Activated CD8-positive, alpha-beta memory T cell treated with anti-CD3 and anti-CD28 coated beads, Interleukin-2, amount 50 U/mL, for 24 hours (primary cell): Measurements from ENCODE around the gene VOPP1.

Experiments used
- DNase-seq: peaks from one replicate; pipeline ENCODE4 v3.0.0-alpha.2; 2020; ENCODE audit errors: extremely low read depth

VOPP1 gene

DNA sequence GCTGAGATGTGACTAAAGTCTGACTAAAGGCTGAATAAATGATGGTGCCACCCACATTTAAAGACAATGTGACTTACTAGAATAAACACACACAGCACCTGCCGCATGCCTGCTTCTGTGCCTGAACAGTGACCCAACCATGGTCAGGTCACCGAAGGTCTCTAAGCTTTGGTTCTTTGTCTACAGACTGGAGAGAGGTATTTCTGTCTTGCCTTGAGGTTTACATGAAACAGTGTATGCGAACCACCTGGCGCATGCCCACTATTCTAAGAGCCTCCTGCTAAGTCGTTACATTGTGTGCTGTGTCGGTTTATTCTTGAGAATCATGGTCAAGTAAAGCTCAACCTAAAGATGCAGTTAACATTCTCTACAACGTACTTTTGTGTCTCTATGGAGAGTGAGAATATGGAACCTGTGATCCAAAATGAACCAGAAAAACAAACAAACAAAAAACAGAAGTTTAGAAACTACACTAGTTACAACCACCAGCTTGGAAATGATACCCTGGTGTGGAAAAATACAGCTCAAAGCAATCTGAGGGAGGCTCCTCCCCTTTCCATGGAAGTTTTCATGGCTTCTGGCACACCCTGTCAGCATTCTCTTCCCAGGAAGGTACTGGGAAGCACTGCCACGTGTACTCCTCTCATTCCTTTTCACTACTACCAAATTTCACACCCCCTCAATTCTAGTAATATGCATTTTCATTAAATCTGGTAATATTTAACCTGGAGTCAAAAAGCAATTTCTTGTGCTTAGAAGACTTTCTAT lies 40.0 kb downstream of the VOPP1 start:
- no peak for DNase-seq

- DNase-seq, result no peak
Observed at GRCh38 chr7:55531536-55531935, 40.8 kb downstream of the VOPP1 start.

DNA sequence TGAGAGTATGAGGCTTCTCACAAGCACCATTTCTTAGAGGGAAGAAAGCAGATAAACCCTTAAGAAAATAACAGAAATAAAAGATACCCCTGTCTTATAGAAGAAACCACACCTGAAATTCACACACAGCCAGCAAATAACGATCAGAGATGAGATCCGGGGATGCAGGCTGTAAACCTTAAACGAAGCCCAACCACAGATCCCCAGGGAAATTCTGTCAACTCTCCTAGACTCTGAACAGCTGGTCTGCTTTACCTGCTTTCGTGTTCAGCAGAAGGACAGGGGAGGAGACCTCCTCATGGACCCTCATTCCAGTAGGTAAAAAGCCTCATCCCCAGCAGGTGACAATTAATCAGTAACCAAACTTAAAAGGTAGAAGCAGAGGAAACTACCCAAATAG lies 45.0 kb downstream of the VOPP1 start:
- no peak for DNase-seq

- DNase-seq, result no peak
Observed at GRCh38 chr7:55526770-55527169, 45.5 kb downstream of the VOPP1 start.

- no peak for DNase-seq
Observed at GRCh38 chr7:55526329-55526728, 46.0 kb downstream of the VOPP1 start.

DNA sequence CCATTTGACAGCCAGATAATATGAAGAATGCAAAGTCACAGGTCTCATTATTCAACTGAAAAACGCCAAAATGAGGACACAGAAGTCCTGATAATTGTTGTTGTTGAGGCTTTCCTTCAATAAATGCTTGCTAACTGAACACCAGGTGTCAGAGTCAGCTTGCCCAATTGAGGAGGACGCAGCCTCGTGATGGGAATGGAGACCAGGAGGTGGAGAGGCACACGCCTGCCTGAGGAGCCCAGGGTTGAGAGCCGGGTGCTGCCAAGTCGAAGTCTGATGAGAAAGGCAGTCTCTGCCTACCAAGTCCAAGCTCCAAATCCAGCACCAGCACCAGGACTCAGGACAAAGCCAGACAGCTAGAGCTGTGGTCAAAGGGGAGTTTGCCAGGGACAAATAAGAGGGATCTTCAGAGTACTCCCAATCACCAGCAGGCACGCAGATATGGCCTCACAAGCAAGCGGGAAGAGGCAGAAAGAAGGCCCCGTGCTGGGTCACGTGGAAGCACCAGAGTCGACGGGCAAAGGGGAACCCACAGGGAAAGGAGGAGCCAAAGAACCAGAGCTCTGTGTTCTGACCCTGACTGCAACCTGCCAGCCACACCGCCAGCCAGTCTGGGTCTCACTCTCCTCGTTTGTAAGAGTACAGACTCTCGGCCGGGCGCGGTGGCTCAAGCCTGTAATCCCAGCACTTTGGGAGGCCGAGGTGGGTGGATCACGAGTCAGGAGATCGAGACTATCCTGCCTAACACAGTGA lies 47.6 kb downstream of the VOPP1 start:
- DNase-seq, result no peak

- DNase-seq, result no peak
Observed at GRCh38 chr7:55523366-55523765, 48.9 kb downstream of the VOPP1 start.

DNA sequence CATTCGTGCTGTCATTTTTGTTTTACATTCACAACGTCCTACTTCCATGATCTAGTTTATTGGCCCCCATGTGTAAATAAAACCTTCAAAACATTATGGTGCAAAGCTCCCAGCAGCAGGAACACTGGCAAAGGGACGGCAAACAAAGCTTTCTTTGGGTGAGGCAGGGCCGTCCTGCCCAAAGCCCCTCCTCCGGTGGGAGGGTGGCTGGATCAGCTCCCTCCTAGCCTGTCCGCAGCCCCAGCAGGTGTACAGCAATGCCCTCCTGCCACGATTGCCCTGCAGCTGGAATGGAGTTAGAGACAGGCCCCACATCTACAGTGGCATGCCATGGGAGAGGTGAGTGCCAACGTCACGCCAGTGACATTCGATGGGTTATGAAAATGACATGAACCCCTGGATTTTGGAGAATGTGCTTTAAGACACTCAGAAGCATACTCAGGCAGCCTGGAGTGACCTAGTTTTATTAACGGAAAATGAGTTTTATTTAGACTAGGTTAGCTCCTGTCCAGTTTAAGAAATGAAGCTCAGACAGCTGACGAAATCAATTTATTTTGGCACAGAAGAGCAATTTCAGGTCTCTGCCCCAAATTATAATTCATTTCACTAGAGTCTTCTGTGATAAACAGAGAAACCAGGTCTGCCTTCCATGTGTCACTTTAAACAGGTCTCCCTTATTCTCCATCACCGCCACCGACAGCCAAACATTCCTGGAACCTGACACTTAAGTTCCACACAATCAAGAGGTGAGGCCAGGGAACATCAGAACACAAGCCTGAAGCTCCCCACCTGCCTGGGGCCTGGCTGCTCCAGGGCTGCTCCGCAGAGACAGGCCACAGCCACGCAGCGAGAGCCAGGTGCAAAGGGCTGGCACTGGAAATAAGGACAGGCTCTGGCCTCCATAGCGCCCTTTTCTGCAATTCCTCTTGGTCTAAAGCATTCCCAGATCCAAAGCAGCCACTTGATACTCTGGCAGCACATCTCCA lies 50.1 kb downstream of the VOPP1 start:
- DNase-seq, result no peak

DNA sequence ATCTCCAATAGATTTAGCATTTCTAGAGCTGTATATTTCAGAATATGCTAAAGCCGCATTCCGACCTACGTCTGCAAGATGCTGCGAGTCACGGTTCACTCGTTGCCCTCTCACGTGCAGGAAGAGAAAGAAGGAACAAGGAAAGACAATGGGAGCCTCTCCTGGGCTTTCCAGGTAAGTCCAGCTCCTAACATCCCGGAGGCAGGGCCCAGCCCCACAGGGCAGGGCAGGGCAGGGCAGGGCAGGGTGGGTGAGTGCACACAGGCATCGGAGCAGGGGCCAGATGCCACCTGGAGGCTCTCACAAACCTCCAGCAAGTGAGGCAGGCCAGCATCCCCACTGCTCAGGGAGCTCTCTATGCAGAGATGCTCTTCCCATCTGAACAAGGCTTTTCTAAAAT lies 50.8 kb downstream of the VOPP1 start:
- DNase-seq, result no peak

DNA sequence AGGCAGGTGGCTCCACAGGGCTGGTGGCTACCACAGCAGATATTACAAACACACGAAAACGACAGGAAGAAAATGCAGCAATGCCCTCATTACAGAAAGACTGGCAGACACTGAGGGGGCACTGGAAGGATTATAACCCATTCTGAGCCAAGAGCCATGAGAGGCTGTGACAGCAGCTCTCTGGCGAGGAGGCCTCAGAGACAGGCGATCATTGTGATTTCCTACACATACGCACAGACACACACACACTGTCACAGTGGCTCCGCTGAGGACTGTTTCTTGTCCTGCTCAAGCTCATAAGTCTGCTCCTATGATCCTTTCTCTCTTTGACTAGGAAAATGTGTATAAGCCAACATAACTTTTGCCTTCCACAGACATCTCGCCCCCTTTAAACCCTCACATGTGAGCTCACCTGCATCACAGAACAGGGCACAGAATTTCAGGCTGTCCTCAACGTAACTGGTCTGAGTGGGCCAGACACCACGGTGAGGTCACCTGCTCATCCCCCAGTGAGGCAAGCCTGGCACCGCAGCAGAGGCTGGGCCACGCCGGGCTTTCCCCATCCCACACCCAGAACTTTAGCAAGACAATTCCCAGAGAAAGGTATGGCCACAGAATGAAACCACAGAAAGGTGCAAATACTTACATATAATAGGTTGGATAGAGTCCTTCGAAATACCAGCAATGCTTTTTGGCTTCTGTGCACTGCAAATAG lies 51.7 kb downstream of the VOPP1 start:
- DNase-seq, result no peak

- no peak for DNase-seq
Observed at GRCh38 chr7:55518836-55519235, 53.5 kb downstream of the VOPP1 start.

- DNase-seq, result no peak
Observed at GRCh38 chr7:55517936-55518689, 54.2 kb downstream of the VOPP1 start.

GRCh38 chr7:55517191-55517633 lies 55.1 kb downstream of the VOPP1 start:
- DNase-seq, result no peak

DNA sequence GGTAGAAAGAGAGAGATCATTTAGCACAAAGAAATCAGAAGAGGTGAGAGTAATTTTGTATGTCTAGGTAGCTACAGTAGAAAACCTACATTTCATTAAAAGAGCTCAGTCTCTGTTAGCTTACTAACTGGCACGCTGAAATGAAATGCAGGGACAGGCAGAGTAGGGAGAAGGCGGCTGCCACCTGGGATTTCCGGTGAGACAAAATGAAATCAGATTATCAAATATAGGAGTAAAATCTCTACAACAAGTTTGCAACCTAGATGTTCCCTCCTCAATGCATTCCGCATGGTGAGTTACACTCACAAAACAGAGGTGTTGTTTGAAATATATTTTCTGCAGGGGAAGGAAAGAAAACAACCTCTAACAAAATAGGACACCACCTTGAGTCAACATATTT lies 55.9 kb downstream of the VOPP1 start:
- DNase-seq, result no peak

DNA sequence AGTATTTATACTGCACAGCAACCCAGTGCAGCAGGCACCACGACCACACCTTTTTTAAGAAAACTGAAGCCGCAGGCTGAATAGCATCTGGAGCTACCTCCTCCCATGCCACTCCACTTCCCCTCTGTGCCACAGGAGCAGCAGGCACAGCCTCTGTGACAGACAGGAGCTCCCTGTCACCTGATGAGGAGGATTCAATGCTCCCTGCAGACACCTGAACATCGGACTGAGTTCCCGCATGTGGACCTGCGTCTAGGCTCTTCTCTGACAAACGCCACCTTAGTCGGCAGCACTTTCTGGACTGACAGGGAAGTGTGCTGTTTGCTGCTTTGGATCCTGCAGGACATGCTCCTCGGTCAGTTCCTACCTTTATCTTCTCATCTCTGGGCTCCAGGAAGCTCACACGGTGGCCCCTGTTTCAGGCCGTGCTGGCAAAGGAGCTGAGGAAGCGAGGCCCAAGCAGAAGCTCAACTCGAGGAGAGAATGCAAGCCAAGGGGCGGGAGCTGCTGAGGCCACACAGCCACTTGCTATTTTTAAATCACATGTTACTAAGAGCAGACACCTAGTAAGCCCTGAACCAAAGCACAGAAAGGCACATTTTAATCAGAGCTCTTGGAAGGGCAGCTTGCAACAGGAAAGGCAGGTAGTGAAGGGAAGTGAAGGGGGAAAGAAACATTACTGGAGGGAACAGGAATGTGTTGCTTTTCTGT lies 56.6 kb downstream of the VOPP1 start:
- no peak for DNase-seq

DNA sequence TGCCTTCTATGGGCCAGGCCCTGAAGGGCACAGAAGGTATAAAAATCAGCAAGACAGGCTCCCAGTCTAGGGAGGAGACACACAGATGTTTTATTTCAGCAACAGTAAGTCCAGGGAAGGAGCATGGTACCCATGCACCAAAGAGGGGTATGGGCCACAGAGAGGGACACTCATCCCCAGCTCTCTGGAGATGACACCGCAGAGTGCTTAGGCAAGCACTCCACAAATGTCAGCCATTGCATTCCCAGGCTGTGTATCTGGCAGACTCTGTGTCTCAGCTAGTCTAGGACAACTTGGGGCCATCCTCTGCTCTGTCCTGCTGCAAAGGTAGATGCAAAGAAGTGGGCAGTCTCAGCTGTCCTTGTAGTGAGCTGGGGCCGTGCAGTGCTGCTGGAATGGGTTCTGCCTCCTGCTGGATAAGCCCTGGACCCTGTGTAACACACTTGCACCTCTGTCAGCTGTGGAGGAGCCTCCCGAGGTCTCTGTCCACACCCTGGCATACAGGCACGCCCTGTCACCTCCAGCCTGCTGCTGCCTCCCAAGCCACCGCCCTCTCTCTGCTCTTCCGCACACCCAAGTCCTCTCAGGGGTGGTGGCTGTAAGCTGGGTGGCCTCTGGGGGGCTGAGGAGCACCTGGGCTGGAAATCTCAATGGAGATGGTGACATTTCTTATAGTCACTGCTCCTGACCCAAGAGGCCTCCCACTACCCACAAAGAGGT lies 57.6 kb downstream of the VOPP1 start:
- no peak for DNase-seq

GRCh38 chr7:55513868-55514267 lies 58.4 kb downstream of the VOPP1 start:
- no peak for DNase-seq

- DNase-seq, result no peak
Observed at GRCh38 chr7:55512635-55513191, 59.6 kb downstream of the VOPP1 start.

GRCh38 chr7:55510621-55511020 lies 61.7 kb downstream of the VOPP1 start:
- no peak for DNase-seq
